ENCODE measurements around the gene NQO2. TPM values are rescaled to one million over a fixed set of nuclear protein-coding genes. Genes with fewer than 3 reads are reported as not detected.
"Not testable (repeated sequence)": the region's sequence is repeated elsewhere in the genome, so short reads cannot be mapped to it uniquely, and the experiment has no call there.

The NQO2 gene
- polyA plus RNA-seq, 1 of the 3 experiments (the other 2 are of a cell fraction), result 19.2 TPM

DNA sequence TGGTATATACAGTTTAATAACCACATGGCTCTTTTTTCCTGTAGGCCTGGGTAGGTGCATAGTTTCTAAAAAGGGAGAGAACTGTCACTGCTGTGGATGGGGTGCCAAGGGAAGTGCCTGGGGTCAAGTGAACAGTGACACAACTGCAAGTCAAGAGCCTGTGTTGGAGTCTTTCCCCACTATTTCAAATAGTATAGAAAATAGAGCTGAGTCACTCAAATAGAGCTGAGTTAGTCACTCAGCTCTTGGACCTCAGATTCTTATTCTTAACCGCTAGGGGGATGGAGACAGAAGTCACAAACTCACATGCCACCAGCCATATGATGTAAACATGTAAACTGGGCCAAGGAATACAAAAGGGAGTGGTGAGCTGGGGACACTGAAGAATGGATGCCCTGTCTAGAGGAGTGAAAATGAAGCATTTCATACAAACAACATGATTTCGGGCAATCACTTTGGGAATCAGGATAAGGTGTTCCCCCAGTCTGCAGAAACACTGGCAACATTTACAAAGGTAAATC, 2.1 kb downstream of the NQO2 start (continued):
- TF ChIP-seq, protein P1, sequence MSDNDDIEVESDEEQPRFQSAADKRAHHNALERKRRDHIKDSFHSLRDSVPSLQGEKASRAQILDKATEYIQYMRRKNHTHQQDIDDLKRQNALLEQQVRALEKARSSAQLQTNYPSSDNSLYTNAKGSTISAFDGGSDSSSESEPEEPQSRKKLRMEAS (IDR thresholded peaks at IDR 0.05; ENCODE audit: low read depth), result no peak

DNA sequence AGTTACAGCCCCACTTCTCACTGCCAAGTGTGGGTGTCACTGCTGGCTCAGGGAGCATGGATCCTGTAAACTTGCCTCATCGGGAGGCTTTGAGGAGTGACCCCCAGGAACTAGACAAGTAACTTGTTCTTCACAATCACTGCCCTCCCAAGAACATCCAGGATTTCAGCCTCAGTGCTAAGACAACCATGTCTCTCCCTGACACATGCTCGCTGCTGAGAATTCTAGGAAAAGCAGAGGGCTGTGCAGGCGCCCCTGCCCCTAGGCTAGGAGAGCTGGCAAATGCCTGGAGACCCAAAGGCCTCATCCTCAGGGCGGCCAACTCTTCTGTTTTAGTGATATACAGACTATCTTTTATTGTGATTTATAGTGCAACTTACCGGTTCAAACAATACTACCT, 3.5 kb downstream of the NQO2 start:
- H3K9me2 ChIP-seq; H3K36me3 ChIP-seq (replicated peaks in 1 of 2; ENCODE audit: control insufficient read depth in 1 of 2, insufficient read depth in 2 of 2, low read length in 1 of 2); H3K27me3 ChIP-seq (ENCODE audit: insufficient read depth); H3K79me2 ChIP-seq (ENCODE audit: insufficient read depth); H3K9ac ChIP-seq; H3K9me3 ChIP-seq; H3K4me3 ChIP-seq (ENCODE audit: low read depth in 2 of 2, low read length in 1 of 2); H2AFZ ChIP-seq (ENCODE audit: low read depth); CTCF ChIA-PET; H3K4me2 ChIP-seq; H4K20me1 ChIP-seq (ENCODE audit: insufficient read depth); DNase-seq; H3K27ac ChIP-seq (ENCODE audit: low read depth in 2 of 2, low read length in 1 of 2); H3F3A ChIP-seq (replicated peaks; ENCODE audit: insufficient read depth); POLR2A ChIA-PET: not testable (repeated sequence)
- 80% methylated on average over 2 of the region's 5 CpGs for WGBS (ENCODE audit: low lambda C conversion rate)
- peaks cover 0 to 11% of the 10 kb centered on the region in 2 experiments; a peak in 1 of 4 replicates for H3K4me1 ChIP-seq (ENCODE audit: control insufficient read depth in 1 of 2, insufficient read depth in 2 of 2, low read depth in 1 of 2, low read length in 1 of 2)

DNA sequence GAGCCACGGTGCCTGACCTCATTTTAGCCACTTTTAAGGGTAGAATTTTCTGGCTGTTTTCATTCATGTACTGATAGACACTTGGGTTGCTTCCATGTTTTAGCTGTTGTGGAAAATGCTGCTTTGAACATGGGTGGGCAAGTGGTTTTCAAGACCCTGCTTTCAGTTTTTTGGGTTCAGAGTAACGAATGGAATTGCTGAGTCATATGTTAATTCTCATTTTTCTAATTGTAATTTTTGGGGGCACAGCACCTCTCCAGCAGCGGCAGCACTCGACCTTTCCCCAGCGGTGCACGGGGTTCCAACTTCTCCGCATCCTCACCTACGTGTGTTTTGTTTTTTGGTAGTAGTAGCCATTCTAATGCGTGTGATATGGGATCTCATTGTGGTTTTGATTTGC, 5.4 kb downstream of the NQO2 start:
- Histone ChIP-seq H3K4me1 (ENCODE audit: control insufficient read depth in 1 of 2, insufficient read depth in 2 of 2, low read depth in 1 of 2, low read length in 1 of 2) (peaks cover 0 to 2% of the 10 kb centered on the region in 2 experiments; a peak in 1 of 4 replicates), H4K20me1 (ENCODE audit: insufficient read depth) (no peaks in the 10 kb centered on the region), H3K9me2 (no peaks in the 10 kb centered on the region), H3K27me3 (ENCODE audit: insufficient read depth) (no peaks in the 10 kb centered on the region), H2AFZ (ENCODE audit: low read depth) (no peak overlapping the region), H3K4me2 (no peak overlapping the region), H3K79me2 (ENCODE audit: insufficient read depth) (no peaks in the 10 kb centered on the region; the same call in 1 of the 2 replicates), H3K4me3 (ENCODE audit: low read depth in 2 of 2, low read length in 1 of 2) (no peak overlapping the region), H3K9me3 (no peaks in the 10 kb centered on the region), H3K36me3 (replicated peaks in 1 of 2; ENCODE audit: control insufficient read depth in 1 of 2, insufficient read depth in 2 of 2, low read length in 1 of 2) (peaks cover under 1 to 27% of the 10 kb centered on the region in 2 experiments), H3K9ac (no peak overlapping the region), H3K27ac (ENCODE audit: low read depth in 2 of 2, low read length in 1 of 2) (no peak overlapping the region), H3F3A (replicated peaks; ENCODE audit: insufficient read depth) (peaks cover 4% of the 10 kb centered on the region)
- no peak for DNase-seq
- CTCF ChIA-PET, result no interaction called here
- WGBS (ENCODE audit: low lambda C conversion rate), result 97% methylated on average over 9 of the region's 9 CpGs
- POLR2A ChIA-PET, result no interaction called here
- TF ChIP-seq, protein P2, sequence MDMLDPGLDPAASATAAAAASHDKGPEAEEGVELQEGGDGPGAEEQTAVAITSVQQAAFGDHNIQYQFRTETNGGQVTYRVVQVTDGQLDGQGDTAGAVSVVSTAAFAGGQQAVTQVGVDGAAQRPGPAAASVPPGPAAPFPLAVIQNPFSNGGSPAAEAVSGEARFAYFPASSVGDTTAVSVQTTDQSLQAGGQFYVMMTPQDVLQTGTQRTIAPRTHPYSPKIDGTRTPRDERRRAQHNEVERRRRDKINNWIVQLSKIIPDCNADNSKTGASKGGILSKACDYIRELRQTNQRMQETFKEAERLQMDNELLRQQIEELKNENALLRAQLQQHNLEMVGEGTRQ (IDR thresholded peaks at IDR 0.05; ENCODE audit: borderline replicate concordance, low read depth, low read length), result no peak
- TF ChIP-seq RXRA (IDR thresholded peaks at IDR 0.05; ENCODE audit: borderline replicate concordance, low read depth) (no peak), SIN3A (IDR thresholded peaks at IDR 0.05; ENCODE audit: borderline replicate concordance, low read depth, low read length) (no peak), YY1 (IDR thresholded peaks at IDR 0.05; ENCODE audit: low read depth) (no peak), MEF2A (IDR thresholded peaks at IDR 0.05; ENCODE audit: borderline replicate concordance, low read depth) (no peak), NFIC (IDR thresholded peaks at IDR 0.05; ENCODE audit: borderline replicate concordance) (no peak), ELF1 (IDR thresholded peaks at IDR 0.05) (no peak)
- TF ChIP-seq, protein P3, sequence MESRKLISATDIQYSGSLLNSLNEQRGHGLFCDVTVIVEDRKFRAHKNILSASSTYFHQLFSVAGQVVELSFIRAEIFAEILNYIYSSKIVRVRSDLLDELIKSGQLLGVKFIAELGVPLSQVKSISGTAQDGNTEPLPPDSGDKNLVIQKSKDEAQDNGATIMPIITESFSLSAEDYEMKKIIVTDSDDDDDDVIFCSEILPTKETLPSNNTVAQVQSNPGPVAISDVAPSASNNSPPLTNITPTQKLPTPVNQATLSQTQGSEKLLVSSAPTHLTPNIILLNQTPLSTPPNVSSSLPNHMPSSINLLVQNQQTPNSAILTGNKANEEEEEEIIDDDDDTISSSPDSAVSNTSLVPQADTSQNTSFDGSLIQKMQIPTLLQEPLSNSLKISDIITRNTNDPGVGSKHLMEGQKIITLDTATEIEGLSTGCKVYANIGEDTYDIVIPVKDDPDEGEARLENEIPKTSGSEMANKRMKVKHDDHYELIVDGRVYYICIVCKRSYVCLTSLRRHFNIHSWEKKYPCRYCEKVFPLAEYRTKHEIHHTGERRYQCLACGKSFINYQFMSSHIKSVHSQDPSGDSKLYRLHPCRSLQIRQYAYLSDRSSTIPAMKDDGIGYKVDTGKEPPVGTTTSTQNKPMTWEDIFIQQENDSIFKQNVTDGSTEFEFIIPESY (IDR thresholded peaks at IDR 0.05; ENCODE audit: borderline replicate concordance, low read depth), result no peak
- TF ChIP-seq, protein P4, sequence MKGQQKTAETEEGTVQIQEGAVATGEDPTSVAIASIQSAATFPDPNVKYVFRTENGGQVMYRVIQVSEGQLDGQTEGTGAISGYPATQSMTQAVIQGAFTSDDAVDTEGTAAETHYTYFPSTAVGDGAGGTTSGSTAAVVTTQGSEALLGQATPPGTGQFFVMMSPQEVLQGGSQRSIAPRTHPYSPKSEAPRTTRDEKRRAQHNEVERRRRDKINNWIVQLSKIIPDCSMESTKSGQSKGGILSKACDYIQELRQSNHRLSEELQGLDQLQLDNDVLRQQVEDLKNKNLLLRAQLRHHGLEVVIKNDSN (IDR thresholded peaks at IDR 0.05; ENCODE audit: borderline replicate concordance, low read depth), result no peak
